HG02885 (cell line): ENCODE measurements around the gene LMF1.
"Not testable (repeated sequence)": the region's sequence is repeated elsewhere in the genome, so short reads cannot be mapped to it uniquely, and the experiment has no call there.

Experiments
- ATAC-seq: cut with Tn5 transposase; IDR thresholded peaks from one replicate; pipeline ENCODE4 v1.9.1; 2021; ENCODE audit warnings: mild to moderate bottlenecking; ENCODE audit not compliant: unreplicated experiment, poor library complexity

Gene LMF1

GRCh38 chr16:953818-954217 lies 17.0 kb downstream of the LMF1 start:
- not testable (repeated sequence) for ATAC-seq

GRCh38 chr16:952321-952720 lies 18.5 kb downstream of the LMF1 start:
- ATAC-seq, result no peak

GRCh38 chr16:951660-952301 lies 19.0 kb downstream of the LMF1 start:
- no peak for ATAC-seq

GRCh38 chr16:950733-951573 lies 19.8 kb downstream of the LMF1 start:
- not testable (repeated sequence) for ATAC-seq

GRCh38 chr16:948767-949166 lies 22.0 kb downstream of the LMF1 start:
- ATAC-seq, result not testable (repeated sequence)

- ATAC-seq, result not testable (repeated sequence)
Measured at GRCh38 chr16:947922-948303, 22.9 kb downstream of the LMF1 start.

GRCh38 chr16:947255-947921 lies 23.4 kb downstream of the LMF1 start:
- no peak for ATAC-seq

- ATAC-seq, result no peak
Measured at GRCh38 chr16:946048-946395, 24.8 kb downstream of the LMF1 start.

GRCh38 chr16:945271-946047 lies 25.3 kb downstream of the LMF1 start:
- no peak for ATAC-seq

- no peak for ATAC-seq
Measured at GRCh38 chr16:943971-944370, 26.8 kb downstream of the LMF1 start.

- ATAC-seq, result no peak
Measured at GRCh38 chr16:942436-943060, 28.2 kb downstream of the LMF1 start.

- no peak for ATAC-seq
Measured at GRCh38 chr16:939941-940340, 30.8 kb downstream of the LMF1 start.

GRCh38 chr16:939311-939710 lies 31.5 kb downstream of the LMF1 start:
- no peak for ATAC-seq

GRCh38 chr16:938752-939151 lies 32.0 kb downstream of the LMF1 start:
- no peak for ATAC-seq

- no peak for ATAC-seq
Measured at GRCh38 chr16:938136-938535, 32.6 kb downstream of the LMF1 start.

- ATAC-seq, result no peak
Measured at GRCh38 chr16:937723-938122, 33.1 kb downstream of the LMF1 start.

- ATAC-seq, result no peak
Measured at GRCh38 chr16:937311-937710, 33.5 kb downstream of the LMF1 start.

- no peak for ATAC-seq
Measured at GRCh38 chr16:935684-936083, 35.1 kb downstream of the LMF1 start.

GRCh38 chr16:934178-934577 lies 36.6 kb downstream of the LMF1 start:
- ATAC-seq, result no peak

- no peak for ATAC-seq
Measured at GRCh38 chr16:933581-933980, 37.2 kb downstream of the LMF1 start.
